ENCODE measurements around the gene JMY. TPM values are rescaled to one million over a fixed set of nuclear protein-coding genes. Genes with fewer than 3 reads are reported as not detected.

JMY gene
- polyA plus RNA-seq, 4 donors: 22.1 to 32.0 (median 25.5) TPM

DNA sequence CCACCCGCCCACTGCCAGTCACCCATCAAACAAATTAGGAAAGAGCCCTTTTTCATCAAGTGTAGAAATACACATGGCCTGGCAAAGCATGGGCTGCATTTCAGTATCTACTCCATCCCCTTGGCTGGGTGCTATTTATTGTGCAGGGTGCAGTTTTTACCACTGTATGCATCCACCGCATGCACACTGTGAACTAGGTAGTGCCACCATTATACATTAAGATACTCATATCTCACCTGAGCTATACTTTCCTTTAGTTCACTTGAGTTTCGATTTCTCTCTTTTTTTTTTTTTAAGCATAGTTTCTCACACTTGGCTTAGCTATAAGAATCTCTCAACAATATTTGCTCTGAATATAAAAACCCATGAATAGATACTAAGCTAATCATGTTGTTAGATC, 49.4 kb downstream of the JMY start:
- no peak for DNase-seq (ENCODE audit: low read depth in 4 of 4, low spot score in 3 of 4)

DNA sequence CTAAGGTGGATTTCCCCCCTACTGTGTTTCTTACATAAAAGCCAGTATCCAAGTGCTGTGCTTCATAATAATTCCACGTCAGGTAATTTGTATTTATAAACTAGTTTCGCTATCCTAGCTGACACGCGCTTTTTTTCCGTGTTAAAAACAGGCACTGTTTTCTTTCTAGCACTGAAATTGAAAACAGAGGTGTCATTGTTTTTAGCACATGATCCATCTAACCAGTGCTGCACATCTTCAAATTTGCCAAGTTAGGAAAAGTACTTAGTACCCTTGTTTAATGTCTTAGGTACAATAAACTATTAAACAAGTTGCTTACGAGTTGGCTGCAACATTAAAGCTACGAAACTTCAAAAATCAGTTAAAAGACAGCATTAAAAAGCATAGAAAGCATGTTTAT, 49.9 kb downstream of the JMY start:
- no peak for DNase-seq (ENCODE audit: low read depth in 4 of 4, low spot score in 3 of 4)

DNA sequence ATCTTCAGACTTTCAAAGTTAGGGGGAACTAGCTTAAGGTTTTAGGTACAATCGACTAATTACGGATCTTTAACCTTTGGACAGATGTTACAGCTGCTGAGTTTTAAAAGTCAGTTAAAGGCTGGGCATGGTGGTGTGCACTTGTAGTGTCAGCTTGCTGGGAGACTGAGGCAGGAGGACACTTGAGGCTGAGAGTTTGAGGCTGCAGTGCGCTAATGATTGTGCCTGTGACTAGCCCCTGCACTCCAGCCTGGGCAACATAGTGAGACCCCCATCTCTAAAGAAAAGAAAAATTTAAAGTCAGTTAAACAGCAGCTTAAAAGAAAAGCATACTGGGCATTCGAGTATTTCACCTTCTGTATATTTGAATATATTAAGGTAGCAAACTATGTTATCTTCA, 51.4 kb downstream of the JMY start:
- no peak for DNase-seq (ENCODE audit: low read depth in 4 of 4, low spot score in 3 of 4)

DNA sequence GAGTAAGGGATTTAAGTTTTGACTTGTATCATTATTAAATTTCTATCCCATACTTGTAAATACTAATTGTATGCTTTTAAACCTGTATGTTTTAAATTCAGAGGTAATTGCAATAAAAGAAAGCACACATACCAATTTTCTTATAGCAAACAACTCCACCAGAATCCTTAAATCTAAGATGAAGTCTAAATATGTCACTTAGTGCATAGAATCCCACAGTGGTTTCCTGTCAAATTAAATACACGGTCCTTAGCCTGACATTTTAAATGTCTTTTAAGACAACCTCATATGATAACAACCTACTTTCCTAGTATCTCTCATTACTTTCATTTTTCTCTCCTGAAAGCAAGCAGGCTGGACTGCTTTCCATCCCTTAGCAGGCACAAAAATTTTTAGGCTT, 52.0 kb downstream of the JMY start:
- DNase-seq (ENCODE audit: low read depth in 4 of 4, low spot score in 3 of 4): no peak

DNA sequence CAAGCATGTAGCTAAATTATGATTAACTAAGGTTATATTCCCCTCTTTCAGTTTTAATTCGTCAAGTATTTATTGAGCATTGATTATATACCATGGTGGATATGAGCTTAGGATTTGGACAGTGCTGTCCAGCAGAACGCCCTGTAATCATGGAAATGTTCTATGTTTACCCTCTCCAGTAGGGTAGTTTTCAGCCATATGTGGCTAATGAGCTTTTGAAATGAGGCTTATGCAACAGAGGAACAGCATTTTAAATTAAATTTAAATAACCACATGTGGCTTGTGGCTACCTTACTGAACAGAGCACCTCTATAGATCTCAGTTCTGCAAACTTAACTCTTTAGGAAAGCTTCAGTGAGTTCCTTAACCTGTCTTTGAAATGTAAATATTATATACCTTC, 59.1 kb downstream of the JMY start:
- no peak for DNase-seq (ENCODE audit: low read depth in 4 of 4, low spot score in 3 of 4)

DNA sequence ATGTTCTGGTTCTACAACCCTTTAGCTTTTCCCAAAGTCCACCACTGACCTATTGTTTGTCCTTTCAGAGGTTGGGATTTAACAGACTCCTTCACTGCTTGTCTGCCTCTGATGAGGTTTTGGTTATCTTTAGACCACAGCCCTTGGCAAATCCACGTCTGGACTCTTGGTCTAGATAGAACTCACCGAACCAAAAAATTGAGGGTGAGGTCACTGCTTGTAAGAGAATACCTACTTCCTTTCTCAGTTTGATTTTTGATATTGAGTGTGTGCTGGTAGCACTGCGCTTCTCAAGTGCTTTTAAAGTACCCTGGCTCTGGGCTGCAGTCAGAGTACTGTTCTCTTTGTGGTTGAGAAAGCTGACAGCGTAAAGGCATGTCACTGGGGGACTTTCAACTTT, 61.7 kb downstream of the JMY start:
- no peak for DNase-seq (ENCODE audit: low read depth in 4 of 4, low spot score in 3 of 4)

DNA sequence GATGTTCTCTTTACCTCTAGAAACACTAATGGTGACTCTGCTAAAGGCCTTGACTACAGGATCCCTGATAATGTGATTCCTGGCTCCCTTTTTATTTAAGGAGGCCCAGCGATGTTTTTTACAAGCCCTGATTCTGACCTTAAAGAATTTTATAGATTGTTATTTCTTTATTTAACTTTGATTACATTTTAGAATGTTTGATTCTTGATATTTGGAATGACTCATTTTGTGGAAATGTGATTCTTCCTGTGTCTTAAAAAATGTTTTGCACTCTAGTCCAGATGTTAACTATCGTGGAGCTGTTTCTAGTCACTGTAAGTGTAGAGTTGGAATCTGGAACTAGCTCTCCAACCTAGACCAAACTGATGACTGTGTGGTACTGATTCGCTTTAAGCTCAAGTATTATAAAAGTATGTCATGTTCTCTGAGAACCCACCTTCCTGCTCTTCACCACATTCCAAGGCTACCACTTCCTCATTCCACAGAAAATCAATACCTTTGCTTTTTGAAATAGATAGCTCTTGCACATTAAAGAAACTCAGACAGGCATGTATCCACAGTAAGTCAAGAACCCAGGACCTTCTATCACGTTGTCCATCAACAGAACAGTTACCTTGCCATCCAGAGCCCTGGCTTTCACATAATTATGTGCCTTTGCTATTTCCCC, 65.2 kb downstream of the JMY start:
- DNase-seq (ENCODE audit: low read depth in 4 of 4, low spot score in 3 of 4): no peak

DNA sequence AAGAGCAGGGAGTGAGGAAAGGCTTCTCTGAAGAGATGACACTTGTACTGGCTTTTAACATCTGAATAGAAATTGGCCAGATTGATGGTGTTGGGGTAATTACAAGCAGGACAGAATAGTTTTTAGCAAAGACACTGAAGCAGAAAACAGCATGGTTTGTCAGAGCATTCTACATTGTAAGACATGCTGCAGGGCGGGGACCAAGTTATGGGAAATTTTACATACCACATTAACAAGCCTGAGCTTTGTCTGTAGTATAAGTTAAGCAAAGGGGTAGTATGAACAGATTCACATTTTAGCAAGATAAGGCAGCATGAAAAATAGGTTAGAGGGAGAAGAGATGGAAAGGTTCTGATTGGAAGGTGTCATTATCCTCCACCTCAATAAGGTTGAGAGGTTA, 66.5 kb downstream of the JMY start:
- no peak for DNase-seq (ENCODE audit: low read depth in 4 of 4, low spot score in 3 of 4)

DNA sequence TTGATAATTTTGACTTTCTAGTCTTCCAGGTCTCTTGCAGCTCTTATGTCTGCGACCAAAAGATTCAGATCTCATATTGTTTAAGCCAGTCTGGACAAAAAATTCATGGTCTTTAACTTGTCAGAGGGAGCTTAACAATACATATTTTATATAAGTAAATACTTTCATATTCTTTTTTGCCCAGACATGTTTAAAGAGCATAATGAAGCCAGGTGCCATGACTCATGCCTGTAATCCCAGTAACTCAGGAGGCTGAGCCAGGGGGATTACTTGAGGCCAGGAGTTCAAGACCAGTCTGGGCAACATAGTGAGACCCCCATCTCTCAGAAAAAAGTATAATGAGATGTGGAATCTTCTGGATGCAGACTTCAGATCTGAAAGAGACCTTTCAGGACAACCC, 69.8 kb downstream of the JMY start:
- no peak for DNase-seq (ENCODE audit: low read depth in 4 of 4, low spot score in 3 of 4)

DNA sequence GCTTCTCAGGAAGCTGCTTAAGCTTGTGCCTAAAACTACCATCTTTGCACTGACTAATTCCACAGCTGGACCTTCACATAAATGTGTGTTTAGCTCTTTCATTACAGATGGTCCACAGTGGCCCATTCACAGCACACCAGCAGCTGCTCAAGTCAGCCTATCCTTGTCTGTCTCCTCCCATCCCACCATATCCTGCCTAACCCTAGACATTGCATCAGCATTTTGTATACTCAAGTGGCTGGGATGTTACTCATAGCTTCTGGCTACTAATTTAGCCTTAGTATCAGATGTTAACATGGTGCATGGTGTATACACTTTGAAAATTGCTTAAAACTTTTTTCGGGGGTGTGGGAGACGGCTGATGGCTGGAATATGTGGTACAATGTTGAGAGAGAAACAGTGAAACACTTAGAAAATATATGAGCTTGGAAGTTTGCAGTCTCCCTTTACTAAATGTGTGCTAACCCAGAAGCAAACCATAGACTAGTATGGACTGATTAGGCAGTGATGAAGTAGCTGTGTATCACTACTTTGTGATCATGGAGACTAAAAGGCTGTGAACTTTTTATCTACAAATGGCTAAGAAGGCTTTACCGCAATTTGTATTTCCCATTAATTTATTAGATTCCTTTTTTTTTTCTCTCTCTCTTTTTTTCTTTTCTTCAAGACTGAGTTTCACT, 83.1 kb downstream of the JMY start:
- no peak for DNase-seq (ENCODE audit: low read depth in 4 of 4, low spot score in 3 of 4)

DNA sequence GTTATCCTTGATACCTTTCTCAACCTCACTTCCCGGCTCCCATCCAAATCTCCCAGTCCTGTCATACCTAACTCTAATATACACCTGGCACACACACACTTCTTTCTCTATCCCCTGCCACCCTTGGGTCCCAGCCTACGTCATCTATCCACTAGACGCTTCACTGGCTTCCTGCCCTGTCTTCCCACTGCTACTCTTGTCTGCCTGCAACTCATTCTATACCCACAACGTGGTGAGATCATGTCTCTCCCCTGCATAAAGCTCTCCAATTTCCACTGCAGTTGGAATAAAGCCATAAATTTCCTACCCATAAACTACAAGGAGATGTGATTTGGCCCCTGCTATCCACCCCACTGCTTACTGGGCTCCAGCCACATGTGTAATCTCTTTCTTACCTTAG, 93.5 kb downstream of the JMY start:
- DNase-seq (ENCODE audit: low read depth in 4 of 4, low spot score in 3 of 4): no peak

DNA sequence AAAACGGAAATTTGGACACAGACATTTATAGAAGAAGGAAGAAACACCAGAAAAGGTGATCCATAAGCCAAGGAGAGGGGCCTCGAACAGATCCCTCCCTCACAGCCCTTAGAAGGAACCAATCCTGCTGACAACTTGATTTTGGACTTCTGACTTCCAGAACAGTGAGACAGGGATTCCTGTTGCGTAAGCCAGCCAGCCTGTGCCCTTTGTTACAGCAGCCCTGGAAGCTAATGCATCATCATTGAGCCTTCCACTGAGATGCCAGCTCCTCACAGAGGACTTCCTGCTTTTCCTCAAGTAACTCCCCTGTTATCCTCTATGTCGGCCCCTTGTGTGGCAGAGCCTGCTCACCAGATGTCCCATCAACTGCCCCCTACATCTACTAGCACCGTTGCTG, 94.1 kb downstream of the JMY start:
- DNase-seq (ENCODE audit: low read depth in 4 of 4, low spot score in 3 of 4): no peak

DNA sequence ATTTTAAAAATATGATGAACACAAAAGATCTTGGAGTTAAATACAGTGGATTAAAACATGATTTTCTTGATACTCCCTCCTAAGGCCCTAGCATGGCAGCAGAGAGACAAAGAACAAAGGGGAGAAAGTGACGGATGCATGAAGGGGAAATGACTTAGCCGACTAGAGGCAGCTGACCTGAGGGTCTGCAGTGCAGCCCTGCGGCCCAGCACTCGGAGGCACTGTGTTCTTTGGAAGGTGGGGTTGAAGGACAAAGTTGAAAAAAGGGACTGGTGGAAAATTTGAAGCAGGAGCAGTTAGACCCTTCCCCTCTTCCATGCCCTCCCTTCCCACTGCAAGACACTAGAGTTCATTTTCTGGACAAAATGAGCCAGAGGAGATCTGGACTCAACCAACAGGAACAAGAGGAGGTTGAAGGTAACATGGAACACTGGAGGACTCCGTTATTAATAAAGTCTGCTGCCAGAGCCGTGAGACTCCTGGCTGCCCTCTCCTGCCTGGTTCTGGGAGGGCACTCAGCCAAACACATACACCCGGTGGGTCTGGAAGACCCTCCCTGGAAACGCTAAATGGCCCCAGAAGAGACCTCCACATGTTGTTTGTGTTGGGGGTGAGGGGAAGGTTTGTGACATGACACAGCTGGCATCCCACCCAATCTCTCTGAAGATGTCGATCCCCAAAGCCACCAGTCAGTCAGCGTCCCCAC, 98.1 kb downstream of the JMY start:
- no peak for DNase-seq (ENCODE audit: low read depth in 4 of 4, low spot score in 3 of 4)

DNA sequence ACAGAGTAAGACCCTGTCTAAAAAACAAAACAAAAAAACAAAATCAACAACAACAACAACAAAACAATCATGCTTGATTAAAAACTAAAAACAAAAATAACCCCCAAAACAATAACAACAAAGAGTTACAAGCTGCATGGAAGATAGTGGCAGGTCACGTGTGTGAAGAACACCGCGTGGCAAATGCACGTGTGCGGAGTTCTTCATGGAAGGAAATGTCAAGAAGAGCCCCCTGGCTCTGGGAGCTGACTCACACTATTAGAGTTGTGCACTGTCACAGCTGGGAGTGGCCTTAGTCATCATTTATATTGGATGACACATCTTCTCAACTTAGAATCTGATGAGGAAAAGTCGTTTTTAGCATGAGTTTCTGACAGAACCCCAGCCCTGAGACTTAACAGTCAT, 110.5 kb downstream of the JMY start:
- DNase-seq (ENCODE audit: low read depth in 4 of 4, low spot score in 3 of 4): no peak

DNA sequence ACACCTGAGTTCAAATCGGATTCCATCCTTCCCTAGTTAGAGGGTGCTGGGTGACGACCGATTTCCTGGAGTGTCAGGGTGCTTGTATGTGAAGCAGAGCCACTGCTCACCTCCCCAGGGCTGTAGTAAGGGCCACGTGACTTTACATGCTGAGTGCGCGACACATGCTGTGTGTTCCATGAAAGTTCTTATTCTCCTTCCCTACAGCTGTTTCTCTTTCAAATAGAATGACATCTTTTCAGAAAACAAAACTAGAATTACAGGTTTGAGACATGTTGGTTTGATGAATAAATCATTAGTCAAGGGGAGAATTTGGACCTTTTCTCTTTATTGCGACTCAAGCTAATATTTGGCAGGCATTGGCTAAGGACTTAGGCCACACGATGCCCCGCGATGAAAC, 113.1 kb downstream of the JMY start:
- no peak for DNase-seq (ENCODE audit: low read depth in 4 of 4, low spot score in 3 of 4)

DNA sequence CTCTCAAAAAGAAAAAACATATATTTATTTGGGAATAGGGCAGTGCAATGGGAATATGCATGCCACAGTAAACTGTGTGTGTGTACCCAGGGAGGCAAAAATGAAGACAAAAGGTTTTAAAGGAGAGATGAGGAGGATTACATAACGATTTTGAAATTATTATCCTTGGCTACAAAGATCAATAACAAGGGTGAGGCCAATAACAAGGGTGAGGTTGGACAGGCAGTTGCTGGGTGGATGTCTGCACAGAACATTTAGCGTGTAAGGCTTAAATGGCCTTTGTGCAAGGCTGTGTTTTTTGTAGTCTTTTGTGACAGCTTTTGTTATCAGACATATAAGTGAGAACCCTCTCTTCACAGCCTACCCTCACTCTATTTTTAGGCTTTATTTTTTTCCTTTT, 114.0 kb downstream of the JMY start:
- DNase-seq (ENCODE audit: low read depth in 4 of 4, low spot score in 3 of 4): no peak

DNA sequence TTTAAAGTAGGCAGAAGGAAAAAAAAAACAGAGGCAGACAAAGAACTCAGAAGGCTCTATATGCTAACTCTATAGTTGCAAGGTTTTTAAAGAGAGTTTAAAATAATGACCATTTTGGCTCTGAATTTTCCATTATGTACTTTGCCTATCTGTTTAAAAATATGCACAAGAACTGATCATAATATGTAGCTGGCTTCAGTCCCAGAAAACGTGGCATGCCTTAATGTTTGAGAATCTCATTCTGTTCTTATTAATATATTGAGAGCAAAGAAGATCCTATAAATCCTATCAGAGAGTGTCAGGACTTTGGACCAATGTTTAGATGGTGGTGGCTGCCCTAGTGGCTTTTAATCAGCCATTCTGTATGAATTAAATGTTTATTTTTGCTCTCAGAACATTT, 121.5 kb downstream of the JMY start:
- no peak for DNase-seq (ENCODE audit: low read depth in 4 of 4, low spot score in 3 of 4)

Other genes with a start within 250 kb of the JMY start
- gene DMGDH, start 166.5 kb upstream of the JMY start, polyA plus RNA-seq (ENCODE audit: insufficient read length in 4 of 4): 10 to 100 TPM in 3 of 4 donors, 1 to 10 TPM in 1; 3.5 to 22.2 (median 17.5) TPM
- 10 to 100 TPM in 3 of 4 donors, 1 to 10 TPM in 1; 5.2 to 57.7 (median 30.6) TPM for gene BHMT2, start 166.4 kb upstream of the JMY start, polyA plus RNA-seq (ENCODE audit: insufficient read length in 4 of 4)
- gene BHMT, start 124.3 kb upstream of the JMY start, polyA plus RNA-seq (ENCODE audit: insufficient read length in 4 of 4): 100 to 1,000 TPM in 3 of 4 donors, 10 to 100 TPM in 1; 11.8 to 342 (median 205) TPM